GM15510 (cell line): ENCODE results near the gene BCL6.

Experiments used
- POLR2A ChIP-seq: IDR thresholded peaks from 3 replicates; pipeline ENCODE4 v1.6.1; 2011; ENCODE audit warnings: borderline replicate concordance; ENCODE audit not compliant: insufficient read length; ENCODE audit errors: extremely low read depth

BCL6 gene

GRCh38 chr3:187720337-187720670, 25.0 kb downstream of the BCL6 start:
- TF ChIP-seq POLR2A = no peak

DNA sequence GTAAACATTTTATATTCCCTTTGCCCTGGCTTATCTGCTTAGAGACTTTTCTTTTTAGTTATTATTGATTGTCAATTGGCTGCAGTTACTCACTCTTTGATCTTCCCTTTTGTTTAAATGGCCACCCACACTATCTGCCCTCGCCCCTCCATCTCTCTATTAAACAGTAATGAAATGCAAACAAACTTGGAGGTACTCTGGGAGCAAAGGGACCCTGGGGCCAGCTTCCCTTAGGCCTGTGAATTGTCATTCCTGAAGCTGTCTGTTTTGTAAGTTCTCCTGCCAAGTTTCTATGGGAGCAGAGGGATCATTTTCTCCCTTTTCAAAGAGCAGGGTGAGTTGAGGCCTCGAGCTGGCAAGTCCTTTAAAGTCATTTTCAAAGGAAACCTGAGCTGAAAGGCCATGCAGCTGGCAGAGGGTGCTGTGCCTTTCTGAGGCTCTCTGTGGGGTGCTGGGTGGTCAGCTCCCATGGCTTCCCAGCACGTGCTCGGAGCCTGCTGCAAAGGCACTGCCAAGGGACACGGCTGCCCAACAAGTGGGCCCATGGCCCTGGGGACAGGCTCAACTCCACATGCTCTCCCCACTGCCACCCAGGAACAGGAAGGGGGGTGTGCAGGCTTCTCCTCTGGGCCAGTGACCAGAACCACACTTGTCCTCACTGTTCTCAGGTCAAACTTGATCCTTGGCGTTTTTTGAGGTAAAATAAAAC, 25.5 kb downstream of the BCL6 start:
- TF ChIP-seq POLR2A = no peak

GRCh38 chr3:187718802-187719201, 26.5 kb downstream of the BCL6 start:
- TF ChIP-seq POLR2A = no peak

DNA sequence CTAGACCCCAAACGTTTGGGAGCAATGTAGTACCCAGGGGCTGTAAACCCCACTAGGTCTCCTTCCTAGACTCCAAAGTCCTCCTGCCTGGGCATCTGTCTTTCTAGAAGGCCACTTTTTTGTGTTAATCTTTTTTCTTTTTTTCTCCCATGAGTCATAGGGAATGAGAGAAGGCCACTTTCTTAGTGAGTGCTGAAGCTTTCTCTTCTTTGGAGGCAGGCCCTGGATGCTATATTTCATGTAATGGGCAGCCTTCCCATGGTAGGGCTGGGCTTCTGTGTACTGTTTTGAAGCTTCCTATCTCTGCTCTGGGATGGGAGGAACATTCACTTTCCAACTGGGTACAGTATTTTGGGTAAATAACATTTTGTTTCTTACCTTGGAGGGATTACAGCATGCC, 27.7 kb downstream of the BCL6 start:
- TF ChIP-seq POLR2A = no peak

GRCh38 chr3:187714404-187714979, 30.8 kb downstream of the BCL6 start:
- no peak for TF ChIP-seq POLR2A

GRCh38 chr3:187713504-187713903, 31.8 kb downstream of the BCL6 start:
- TF ChIP-seq POLR2A = no peak

DNA sequence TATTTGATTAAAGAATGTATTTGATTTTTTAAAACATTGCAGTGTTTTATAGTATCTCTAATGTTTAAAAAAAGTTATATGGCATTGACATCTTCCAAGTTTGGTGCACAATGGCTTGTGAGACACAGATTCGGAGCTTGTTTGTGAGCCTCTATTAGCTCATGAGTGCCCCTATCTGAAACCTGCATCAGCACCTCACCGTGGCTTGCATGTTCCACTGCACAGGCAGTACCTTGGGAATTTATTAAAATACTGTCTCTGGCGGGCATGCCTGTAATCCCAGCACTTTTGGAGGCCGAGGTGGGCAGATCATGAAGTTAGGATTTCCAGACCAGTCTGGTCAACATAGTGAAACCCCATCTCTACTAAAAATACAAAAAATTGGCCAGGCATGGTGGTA, 36.1 kb downstream of the BCL6 start:
- no peak for TF ChIP-seq POLR2A

- TF ChIP-seq POLR2A = no peak
Observed at GRCh38 chr3:187708696-187709095, 36.6 kb downstream of the BCL6 start.

DNA sequence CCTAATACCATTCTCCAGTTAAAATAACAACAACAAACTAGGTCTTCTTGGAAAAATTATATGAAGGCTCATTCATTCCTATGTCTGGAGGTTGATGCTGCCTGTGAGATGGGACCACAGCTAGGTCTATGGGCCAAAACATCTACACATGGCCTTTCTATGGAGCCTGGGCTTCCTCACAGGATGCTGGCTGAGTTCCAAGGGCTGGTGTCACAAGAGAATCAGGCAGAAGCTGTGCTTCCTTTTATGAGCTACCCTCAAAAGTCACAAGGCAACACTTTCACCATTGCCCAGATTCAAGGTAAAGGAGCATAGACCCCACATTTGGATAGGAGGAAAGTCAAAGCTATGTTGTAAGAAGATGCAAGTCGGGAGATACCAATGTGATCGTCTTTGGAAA, 38.3 kb downstream of the BCL6 start:
- no peak for TF ChIP-seq POLR2A

- TF ChIP-seq POLR2A = no peak
Observed at GRCh38 chr3:187705164-187705563, 40.1 kb downstream of the BCL6 start.

GRCh38 chr3:187702507-187703033, 42.7 kb downstream of the BCL6 start, which contains the start of gene RTP2:
Gene RTP2, minus strand, starts transcription at chr3:187702557. Its CDS starts 429 bp downstream, at chr3:187702128.
- no peak for TF ChIP-seq POLR2A

DNA sequence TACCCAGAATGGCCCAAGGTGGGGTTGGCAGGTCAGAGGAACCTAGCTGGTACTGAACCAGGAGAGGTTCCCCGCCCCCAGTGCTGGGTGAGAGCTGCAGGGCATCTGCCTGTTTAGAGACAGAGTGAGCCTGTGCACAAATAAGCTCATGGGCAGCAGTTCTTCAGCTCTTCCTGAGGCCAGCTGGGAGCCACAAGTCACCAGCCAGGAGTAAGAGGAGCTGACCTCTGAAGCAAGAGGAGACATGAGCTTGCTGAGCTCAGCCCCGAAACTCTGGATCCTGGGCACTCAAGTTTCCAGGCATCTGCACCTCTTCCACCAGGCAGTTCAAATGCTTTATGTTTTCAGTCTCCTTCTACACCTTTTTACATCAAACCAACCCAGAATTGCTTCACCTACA, 45.0 kb downstream of the BCL6 start:
- no peak for TF ChIP-seq POLR2A

- no peak for TF ChIP-seq POLR2A
Observed at GRCh38 chr3:187698499-187699399, 46.5 kb downstream of the BCL6 start.

- TF ChIP-seq POLR2A = no peak
Observed at GRCh38 chr3:187696021-187696420, 49.2 kb downstream of the BCL6 start.

GRCh38 chr3:187695449-187695848, 49.8 kb downstream of the BCL6 start:
- TF ChIP-seq POLR2A = no peak
